ENCODE measurements around the gene ELOB. TPM values are rescaled to one million over a fixed set of nuclear protein-coding genes. Genes with fewer than 3 reads are reported as not detected.
A peak's percentile ranks its signal among the peaks of the same experiment; 100 is the strongest.

ELOB gene
- total RNA-seq, 4 donors from 2014 or later = 66.8 to 243 (median 220) TPM

GRCh38 chr16:2776500-2777139 lies 460 bp downstream of the ELOB start:
- H3K4me3 ChIP-seq = peak overlapping the region; percentile 67 to 98 (median 89)
- no peak for TF ChIP-seq CTCF (IDR thresholded peaks at IDR 0.05)
- H3K9me3 ChIP-seq = no peaks in the 10 kb centered on the region
- peaks cover 0 to 35% (median 0%) of the 10 kb centered on the region in 3 donors for H3K36me3 ChIP-seq
- H3K27ac ChIP-seq = peak overlapping the region; percentile 91 to 100 (median 99)
- no peaks in the 10 kb centered on the region for H3K27me3 ChIP-seq
- DNase-seq = peak in 1 of 3 donors; percentile 62
- peaks cover 0 to 22% (median 16%) of the 10 kb centered on the region in 4 donors for H3K4me1 ChIP-seq

GRCh38 chr16:2775765-2776499 lies 1.1 kb downstream of the ELOB start:
- peak overlapping the region; percentile 67 to 98 (median 89) for H3K4me3 ChIP-seq
- peak overlapping the region in 2 of 4 donors; percentile 91 to 100 for H3K27ac ChIP-seq
- H3K4me1 ChIP-seq = peaks cover 0 to 22% (median 16%) of the 10 kb centered on the region in 4 donors
- no peak for TF ChIP-seq CTCF (IDR thresholded peaks at IDR 0.05)
- no peak for TF ChIP-seq POLR2A (IDR thresholded peaks at IDR 0.05)
- H3K36me3 ChIP-seq = peaks cover 0 to 41% (median 0%) of the 10 kb centered on the region in 3 donors
- H3K9me3 ChIP-seq = no peaks in the 10 kb centered on the region
- DNase-seq = peak in 1 of 3 donors; percentile 33
- H3K27me3 ChIP-seq = no peaks in the 10 kb centered on the region

- peak in 1 of 3 donors; percentile 38 for DNase-seq
- Histone ChIP-seq H3K27me3 (no peaks in the 10 kb centered on the region), H3K9me3 (no peaks in the 10 kb centered on the region), H3K4me1 (peaks cover 0 to 23% (median 16%) of the 10 kb centered on the region in 4 donors), H3K4me3 (no peak overlapping the region), H3K36me3 (peaks cover 0 to 48% (median 0%) of the 10 kb centered on the region in 3 donors), H3K27ac (no peak overlapping the region)
- no peak for TF ChIP-seq CTCF (IDR thresholded peaks at IDR 0.05)
- no peak for TF ChIP-seq POLR2A (IDR thresholded peaks at IDR 0.05)
Observed at GRCh38 chr16:2775131-2775716, 1.9 kb downstream of the ELOB start.

GRCh38 chr16:2774161-2774891 lies 2.8 kb downstream of the ELOB start:
- Histone ChIP-seq H3K4me3 (no peak overlapping the region), H3K4me1 (peaks cover 2 to 29% (median 16%) of the 10 kb centered on the region in 4 donors), H3K9me3 (no peaks in the 10 kb centered on the region), H3K27ac (no peak overlapping the region), H3K27me3 (no peaks in the 10 kb centered on the region), H3K36me3 (peaks cover 0 to 57% (median 0%) of the 10 kb centered on the region in 3 donors)
- DNase-seq = peak in 1 of 3 donors; percentile 37
- no peak for TF ChIP-seq POLR2A (IDR thresholded peaks at IDR 0.05)

- H3K27ac ChIP-seq = no peak overlapping the region
- H3K36me3 ChIP-seq = peaks cover 0 to 67% (median 0%) of the 10 kb centered on the region in 3 donors
- no peak overlapping the region for H3K4me3 ChIP-seq
- no peak for TF ChIP-seq POLR2A (IDR thresholded peaks at IDR 0.05)
- no peak for TF ChIP-seq CTCF (IDR thresholded peaks at IDR 0.05)
- H3K27me3 ChIP-seq = no peaks in the 10 kb centered on the region
- peaks cover 3 to 33% (median 10%) of the 10 kb centered on the region in 4 donors for H3K4me1 ChIP-seq
- no peaks in the 10 kb centered on the region for H3K9me3 ChIP-seq
- DNase-seq = peak in 1 of 3 donors; percentile 39
Observed at GRCh38 chr16:2773188-2773968, 3.7 kb downstream of the ELOB start.
